Measurements from ENCODE around the gene ENKUR.

- TF ChIP-seq GATA3 (IDR thresholded peaks at IDR 0.05; ENCODE audit: low read depth, low read length): no peak
- TF ChIP-seq GATA2 (IDR thresholded peaks at IDR 0.05; ENCODE audit: low read depth, low read length): no peak
Measured at GRCh38 chr10:24951201-24952142, 64.5 kb downstream of the ENKUR start.

Measured in SH-SY5Y (cell line).